Adipose tissue (tissue), 3 donors: Measurements from ENCODE around the gene SURF1. TPM values are rescaled to one million over a fixed set of nuclear protein-coding genes. Genes with fewer than 3 reads are reported as not detected.
A peak's percentile ranks its signal among the peaks of the same experiment; 100 is the strongest.
"Not testable (repeated sequence)": the region's sequence is repeated elsewhere in the genome, so short reads cannot be mapped to it uniquely, and the experiment has no call there.

Source experiments
- H3K27ac ChIP-seq: one replicate; pipeline ENCODE4 v1.5.1; 2013; ENCODE audit warnings: low read depth, low read length
- WGBS, 3 donors: extraction: QIAGEN DNeasy Blood & Tissue Kit; methylation state at CpG; one replicate each; pipeline ENCODE4 v1.1.7; 2013; 5-methylcytosine and 5-hydroxymethylcytosine counted together
- polyA plus RNA-seq, 3 donors: library from polyadenylated mRNA; stranded (reverse); fragments of 200-250 nt; gene quantifications; one replicate each; pipeline ENCODE4 v1.2.3, GENCODE V29; 2013
- donor health status: healthy with polysubstance abuse.
- donor health status: Bipolar disorder and iron deficiency.
- donor health status: healthy.

SURF1 gene, protein sequence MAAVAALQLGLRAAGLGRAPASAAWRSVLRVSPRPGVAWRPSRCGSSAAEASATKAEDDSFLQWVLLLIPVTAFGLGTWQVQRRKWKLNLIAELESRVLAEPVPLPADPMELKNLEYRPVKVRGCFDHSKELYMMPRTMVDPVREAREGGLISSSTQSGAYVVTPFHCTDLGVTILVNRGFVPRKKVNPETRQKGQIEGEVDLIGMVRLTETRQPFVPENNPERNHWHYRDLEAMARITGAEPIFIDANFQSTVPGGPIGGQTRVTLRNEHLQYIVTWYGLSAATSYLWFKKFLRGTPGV
- polyA plus RNA-seq, result 10 to 100 TPM; 63.5 to 95.3 (median 75.0) TPM

DNA sequence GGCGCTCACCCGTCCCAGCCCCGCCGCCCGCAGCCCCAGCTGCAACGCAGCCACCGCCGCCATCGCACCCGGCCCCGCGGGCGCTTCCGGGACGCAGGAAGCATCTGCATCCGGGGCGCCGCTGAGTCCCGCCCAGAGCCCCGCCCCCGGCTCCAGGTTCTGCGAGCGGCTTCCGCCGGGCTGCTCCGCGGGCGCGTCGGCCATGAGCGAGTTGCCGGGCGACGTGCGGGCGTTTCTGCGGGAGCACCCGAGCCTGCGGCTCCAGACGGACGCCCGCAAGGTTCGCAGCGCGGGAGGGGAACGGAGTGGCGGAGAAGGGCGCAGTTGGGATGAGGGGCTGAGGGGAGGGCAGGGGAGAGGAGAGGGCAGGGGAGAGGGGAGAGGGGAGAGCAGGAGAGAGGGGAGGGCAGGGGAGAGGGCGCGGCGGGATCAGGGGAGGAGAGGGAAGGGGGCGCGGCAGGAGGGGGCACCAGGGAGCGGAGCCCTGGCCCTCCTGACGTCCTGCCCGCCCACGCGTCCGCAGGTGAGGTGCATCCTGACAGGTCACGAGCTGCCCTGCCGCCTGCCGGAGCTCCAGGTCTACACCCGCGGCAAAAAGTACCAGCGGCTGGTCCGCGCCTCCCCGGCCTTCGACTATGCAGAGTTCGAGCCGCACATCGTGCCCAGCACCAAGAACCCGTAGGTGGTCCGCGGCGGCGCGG is at the start of gene SURF1, which contains the start of gene SURF2:
SURF1 (minus strand) TSS at position 97 of the 701 bp plus-strand sequence; CDS start at position 63, 34 bp downstream.
SURF2 (plus strand) TSS at position 160 of the 701 bp plus-strand sequence; CDS start at position 203, 43 bp downstream.
- 1% methylated on average over 53 to 77 of the region's 78 CpGs for WGBS, 3 donors
- peak within 1 kb of the TSS; percentile 10 for H3K27ac ChIP-seq

DNA sequence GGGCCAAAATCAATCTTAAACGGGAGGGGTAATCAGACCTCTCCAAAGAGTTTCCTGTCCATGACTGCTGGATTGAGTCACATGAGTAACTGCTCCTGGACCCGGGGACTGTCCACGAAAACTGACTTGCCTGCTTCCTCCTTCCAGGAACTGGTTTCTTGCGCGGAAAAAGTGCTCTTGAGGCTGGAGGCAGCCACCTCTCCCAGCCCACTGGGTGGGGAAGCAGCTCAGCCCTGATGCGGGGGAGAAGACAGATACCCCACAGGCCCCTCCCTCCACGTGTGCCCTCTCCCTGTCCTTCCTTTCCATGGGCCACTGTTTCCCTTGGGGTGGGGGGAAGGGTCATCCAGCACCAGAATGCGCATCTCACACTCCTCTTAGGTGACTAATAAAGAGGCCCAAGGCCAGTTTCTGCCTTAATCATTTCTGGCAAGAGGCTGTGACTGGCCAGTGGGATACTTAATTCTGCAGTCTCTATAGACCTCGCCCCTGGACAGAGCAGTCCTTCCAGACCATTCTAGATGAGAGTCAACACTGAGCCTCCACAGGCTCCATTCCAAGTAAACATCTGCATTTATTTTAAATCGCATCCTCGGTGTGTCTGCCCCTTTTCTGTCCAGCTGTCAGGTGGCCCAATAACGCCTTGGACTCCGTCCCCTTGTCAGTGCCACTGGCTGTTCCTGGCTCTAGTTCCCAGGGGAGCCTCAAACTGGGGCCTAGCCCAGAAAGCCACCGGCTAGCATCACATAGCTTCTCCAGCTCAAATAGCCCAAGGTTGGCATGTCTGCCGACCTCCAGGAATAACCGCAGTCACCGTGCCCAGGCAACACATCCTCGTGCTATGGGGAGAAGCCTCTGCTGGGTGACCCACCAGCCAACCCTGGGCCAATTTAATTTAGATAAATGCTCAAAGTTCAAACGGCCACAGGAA is 49.5 kb upstream of the SURF1 start:
- H3K27ac ChIP-seq, result no peak overlapping the region
- WGBS, 3 donors, result 61 to 76% (median 69%) methylated on average over 19 of the region's 19 CpGs

DNA sequence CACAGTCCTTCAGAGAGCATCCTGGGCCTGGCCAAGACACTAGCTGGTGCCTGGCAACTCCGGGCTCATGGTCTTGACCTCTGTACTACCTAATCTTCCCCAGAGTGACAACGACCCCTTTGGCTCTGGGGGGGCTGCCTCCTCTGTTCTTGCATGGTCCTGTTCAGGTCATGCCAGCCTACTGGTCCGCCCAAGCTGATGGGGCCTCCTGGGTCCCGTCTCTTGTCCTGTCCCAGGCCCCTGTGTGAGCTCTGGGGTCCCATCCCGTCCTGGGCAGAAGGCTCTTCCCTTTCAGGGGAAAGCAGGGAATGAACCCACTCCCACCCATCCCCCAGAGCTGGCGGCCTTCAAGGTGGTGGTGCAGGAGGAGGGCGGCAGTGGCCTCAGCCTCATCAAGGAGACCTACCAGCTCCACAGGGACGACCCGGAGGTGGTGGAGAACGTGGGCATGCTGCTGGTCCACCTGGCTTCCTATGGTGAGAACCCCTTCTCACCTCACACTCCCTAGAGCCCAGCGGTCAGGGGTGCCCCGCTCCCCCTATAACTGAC is 48.2 kb upstream of the SURF1 start:
- H3K27ac ChIP-seq, result no peak overlapping the region
- 90 to 93% (median 92%) methylated on average over 11 to 12 of the region's 12 CpGs for WGBS, 3 donors

DNA sequence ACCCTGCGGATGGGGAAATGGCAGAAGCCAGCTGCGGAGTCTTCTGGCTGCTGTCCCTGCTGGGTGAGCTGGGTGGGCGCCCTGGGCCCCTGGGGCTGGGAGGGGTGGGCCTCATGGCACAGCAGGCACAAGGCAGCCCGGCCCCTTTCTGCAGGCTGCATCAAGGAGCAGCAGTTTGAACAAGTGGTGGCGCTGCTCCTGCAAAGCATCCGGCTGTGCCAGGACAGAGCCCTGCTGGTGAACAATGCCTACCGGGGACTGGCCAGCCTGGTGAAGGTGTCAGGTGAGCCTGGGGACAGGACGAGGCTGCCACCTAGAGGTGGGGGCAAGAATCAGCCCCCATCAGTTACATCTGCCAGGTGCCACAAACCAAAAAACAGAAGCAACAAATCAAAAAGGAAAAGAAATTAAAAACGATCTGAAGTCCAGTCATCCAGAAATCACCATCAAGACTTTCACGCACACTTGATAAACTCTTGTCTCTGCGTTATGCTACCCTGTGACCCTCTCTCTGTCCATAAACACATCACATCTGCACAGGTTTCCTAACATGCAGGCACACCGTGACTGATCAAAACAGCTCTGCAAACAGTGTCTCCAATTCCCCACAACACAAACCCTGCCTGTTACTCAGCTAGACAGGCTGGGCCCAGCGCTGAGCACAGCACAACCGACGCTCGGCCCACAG is 47.6 kb upstream of the SURF1 start:
- no peak overlapping the region for H3K27ac ChIP-seq
- 68 to 86% (median 80%) methylated on average over 16 of the region's 16 CpGs for WGBS, 3 donors

DNA sequence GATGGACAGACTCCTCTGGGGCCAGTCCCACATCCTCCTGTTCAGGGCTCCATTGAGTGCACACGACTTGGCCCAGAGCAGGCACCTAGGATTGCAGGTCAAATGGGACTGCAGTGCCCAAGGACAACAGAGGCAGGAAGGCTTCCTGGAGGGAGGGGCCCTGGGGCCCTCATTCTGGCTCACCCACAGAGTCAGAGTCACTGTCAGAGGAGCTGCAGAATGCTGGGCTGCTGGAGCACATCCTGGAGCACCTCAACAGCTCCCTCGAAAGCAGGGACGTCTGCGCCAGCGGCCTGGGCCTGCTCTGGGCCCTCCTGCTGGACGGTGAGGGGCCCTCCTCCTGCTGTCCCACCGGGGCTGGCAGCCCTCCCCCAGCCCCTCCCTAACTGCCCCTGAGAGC is 46.4 kb upstream of the SURF1 start:
- 66 to 74% (median 74%) methylated on average over 7 of the region's 7 CpGs for WGBS, 3 donors
- H3K27ac ChIP-seq, result no peak overlapping the region

DNA sequence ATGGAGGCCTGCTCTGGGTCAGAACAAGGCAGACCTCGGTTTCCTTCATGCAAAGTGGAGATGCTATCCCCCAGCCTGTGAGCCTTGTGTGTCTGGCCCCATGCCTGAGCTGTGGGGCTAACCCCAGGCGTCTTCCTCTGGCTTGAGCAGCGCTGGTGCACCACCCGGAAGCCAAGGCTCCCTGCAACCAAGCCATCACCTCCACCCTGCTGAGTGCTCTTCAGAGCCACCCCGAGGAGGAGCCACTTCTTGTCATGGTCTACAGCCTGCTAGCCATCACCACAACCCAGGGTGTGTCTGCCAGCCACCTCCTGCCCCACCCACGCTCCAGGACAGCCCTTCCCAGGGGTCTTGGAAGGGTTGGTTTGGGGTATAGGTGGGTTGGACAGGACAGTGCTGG is 45.3 kb upstream of the SURF1 start:
- H3K27ac ChIP-seq, result no peak overlapping the region
- 82 to 89% (median 85%) methylated on average over 6 of the region's 6 CpGs for WGBS, 3 donors

DNA sequence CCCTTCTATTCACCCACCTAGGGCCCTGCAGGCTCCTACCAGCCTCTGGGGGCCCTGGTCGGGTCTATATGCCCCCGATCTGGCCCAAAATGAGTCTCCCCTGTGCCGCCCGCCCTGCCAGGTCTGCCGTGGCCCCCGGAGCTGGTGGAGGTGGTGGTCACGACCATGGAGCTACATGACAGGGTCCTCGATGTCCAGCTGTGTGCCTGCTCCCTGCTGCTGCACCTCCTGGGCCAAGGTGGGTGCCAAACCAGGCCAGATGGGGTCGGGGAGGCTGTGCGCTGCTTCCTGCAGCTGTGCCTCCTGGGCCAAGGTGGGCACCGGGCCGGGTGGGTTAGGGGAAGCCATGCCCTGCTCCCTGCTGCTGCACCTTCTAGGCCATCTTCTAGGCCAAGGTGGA is 44.0 kb upstream of the SURF1 start:
- 87 to 92% (median 91%) methylated on average over 12 of the region's 12 CpGs for WGBS, 3 donors
- H3K27ac ChIP-seq, result no peak overlapping the region

DNA sequence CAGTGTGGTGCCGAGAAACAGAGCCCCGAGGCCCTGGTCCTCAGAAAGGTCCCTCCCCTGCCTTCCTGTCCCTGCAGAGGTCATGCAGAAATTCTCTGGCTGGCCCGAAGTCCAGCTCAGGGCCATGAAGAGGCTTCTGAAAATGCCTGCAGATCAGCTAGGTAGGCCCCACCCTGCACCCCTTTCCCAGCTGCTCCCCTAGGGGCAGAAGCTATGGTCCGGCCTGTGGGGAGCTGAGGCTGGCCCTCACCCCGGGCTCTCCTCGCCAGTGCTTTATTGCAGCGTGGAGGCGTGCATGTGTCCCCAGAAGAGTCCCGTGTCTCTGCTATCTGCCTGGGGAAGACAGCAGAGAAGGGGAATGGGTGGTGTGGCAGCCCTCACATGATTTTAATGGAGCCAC is 41.6 kb upstream of the SURF1 start:
- WGBS, 3 donors, result 62 to 69% (median 65%) methylated on average over 9 of the region's 9 CpGs

DNA sequence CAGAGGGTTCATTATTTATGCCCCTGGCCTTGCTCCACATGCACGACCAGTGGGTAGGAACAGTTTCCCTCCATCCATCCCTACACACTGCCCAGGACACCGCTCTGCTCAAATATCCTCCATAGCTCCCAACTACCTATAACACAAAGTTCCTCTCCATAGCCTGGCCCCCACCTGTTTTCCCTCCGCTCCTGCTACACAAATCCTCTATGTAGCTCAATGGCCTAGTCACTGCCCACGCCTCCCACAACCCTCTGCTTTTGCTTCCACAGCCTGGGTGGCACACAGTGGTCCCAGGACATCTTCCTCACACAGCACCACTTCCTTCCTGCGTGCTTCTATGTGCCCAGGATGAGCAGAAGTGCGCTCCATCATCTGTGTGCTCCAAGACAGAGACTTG is 41.1 kb upstream of the SURF1 start:
- no peak overlapping the region for H3K27ac ChIP-seq
- 68 to 76% (median 74%) methylated on average over 6 of the region's 6 CpGs for WGBS, 3 donors

More for the DNA sequence above, 41.6 kb upstream of the SURF1 start:
- no peak overlapping the region for H3K27ac ChIP-seq

DNA sequence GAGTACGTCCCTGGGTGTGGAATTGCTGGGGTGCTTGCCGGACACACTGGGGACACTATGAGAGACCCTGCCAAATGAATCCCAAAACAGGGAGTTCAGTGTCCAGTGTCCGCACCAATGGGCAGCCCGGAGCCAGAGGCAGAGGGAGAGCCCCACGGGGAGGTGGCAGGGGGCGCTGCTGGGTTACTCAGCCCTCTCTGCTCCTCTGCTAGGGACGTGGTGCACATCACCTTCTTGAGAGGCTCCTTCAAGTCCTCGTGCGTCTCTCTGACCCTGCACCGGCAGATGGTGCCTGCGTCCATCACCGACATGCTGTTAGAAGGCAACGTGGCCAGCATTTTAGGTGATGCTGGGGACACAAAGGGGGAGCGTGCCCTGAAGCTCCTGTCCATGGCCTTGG is 40.7 kb upstream of the SURF1 start:
- H3K27ac ChIP-seq, result no peak overlapping the region
- WGBS, 3 donors, result 18 to 29% (median 29%) methylated on average over 14 of the region's 14 CpGs

DNA sequence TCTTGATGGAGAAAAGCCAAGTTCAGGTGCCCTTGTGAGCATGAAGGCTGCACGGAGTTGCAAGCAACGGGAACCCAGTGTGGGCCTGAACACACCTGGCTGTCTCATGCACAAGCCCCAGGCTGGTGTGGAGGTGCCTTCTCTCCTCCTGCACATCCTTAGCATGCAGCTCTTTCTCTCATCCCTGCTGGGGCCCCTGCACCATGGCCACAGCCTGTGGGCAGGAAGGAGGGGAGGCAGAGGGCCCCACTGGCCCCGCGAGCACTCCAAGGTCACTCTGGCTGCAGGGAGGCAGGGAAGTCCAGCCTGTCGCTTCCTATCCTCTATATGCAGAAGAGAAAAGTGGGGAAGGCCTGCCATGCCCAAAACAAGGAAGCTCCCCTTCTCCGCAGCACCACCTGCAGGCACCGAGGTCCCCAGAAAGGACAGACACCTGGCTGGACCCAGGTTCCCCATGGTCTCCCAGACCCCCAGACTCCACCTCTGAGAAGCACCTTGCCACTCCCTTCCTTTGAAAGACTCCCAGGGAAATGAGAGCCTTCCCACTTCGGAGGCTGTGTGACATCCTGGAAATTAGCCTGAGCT is 38.5 kb upstream of the SURF1 start:
- WGBS, 3 donors, result 15 to 32% (median 27%) methylated on average over 8 of the region's 8 CpGs
- no peak overlapping the region for H3K27ac ChIP-seq

DNA sequence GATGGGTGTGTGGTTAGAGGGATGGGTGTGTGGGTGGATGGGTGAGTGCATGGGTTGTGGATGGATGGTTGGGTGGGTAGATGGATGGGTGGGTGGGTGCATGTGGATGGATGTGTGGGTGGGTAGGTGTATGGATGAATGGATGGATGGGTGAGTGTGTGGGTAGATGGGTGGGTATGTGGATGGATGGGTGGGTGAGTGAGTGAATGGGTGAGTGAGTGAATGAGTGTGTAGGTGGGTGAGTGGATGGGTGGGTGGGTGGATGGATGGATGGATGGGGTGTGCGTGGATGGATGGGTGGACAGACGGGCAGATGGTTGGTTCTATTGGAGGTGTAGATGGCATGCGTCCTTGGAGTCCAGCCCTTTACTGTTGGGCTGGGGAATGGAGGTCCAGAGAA is 37.1 kb upstream of the SURF1 start:
- no peak overlapping the region for H3K27ac ChIP-seq
- WGBS, 3 donors, result 85 to 95% (median 95%) methylated on average over 3 of the region's 3 CpGs

DNA sequence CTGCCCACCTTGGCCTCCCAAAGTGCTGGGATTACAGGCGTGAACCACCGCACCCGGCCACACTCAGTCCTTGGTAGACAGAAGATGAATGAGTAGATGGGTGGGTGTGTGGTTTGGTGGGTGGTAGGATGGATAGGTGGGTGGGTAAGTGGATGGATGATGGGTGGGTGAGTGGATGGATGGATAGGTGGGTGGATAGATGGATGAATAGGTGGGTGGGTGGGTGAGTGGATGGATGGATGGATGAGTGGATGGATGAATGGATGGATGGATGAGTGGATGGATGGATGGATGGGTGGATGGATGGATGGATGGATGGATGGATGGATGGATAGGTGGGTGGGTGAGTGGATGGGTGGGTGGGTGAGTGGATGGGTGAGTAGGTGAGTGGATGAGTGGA is 36.0 kb upstream of the SURF1 start:
- WGBS, 3 donors, result 94 to 98% (median 97%) methylated on average over 3 of the region's 3 CpGs
- H3K27ac ChIP-seq, result not testable (repeated sequence)

DNA sequence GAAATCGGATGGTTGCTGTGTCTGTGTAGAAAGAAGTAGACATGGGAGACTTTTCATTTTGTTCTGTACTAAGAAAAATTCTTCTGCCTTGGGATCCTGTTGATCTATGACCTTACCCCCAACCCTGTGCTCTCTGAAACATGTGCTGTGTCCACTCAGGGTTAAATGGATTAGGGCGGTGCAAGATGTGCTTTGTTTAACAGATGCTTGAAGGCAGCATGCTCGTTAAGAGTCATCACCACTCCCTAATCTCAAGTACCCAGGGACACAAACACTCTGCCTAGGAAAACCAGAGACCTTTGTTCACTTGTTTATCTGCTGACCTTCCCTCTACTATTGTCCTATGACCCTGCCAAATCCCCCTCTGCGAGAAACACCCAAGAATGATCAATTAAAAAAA is 35.2 kb upstream of the SURF1 start:
- WGBS, 3 donors, result 36 to 55% (median 45%) methylated on average over 2 to 3 of the region's 4 CpGs
- H3K27ac ChIP-seq, result not testable (repeated sequence)

DNA sequence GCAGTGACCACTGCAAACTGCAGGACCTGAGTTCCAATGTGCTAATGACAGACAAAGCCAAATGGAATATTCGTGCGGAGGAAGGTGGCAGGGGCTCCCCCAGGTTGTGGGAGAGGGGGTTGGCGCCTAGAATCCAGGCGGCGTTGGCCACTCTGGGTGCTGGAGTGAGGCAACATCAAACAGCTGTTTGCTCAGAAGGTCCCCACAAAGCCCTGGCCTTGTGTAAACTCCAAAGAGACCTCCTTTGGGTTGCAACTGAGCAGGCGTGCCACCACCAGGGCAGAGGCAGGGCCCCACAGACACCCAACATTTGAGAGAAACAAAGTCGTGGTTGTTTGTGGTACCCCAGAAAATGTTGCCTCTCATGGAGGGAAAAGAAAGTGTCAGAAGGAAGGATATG is 34.4 kb upstream of the SURF1 start:
- 79 to 87% (median 82%) methylated on average over 7 of the region's 7 CpGs for WGBS, 3 donors
- H3K27ac ChIP-seq, result no peak overlapping the region

DNA sequence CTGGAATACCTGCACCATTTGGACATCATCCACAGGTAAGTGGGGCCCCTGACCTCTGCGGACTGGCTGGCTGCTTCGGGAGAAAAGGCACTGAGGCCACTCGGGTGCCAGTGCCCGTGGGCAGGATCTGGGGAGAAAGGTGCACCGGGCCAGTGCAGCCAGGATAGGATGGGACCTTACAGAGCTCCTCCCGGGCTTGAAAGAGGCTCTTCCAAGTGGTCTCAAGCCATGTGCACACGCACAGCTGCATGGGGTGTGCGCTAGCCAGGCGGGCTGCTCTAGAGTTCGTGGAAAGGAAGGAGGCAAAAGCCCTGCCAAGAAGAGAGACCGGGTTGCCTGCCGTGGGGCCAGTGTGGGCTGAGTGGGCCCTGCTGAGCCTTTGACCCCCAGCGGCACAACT is 33.3 kb upstream of the SURF1 start:
- H3K27ac ChIP-seq, result no peak overlapping the region
- 84 to 85% (median 85%) methylated on average over 13 of the region's 13 CpGs for WGBS, 3 donors

DNA sequence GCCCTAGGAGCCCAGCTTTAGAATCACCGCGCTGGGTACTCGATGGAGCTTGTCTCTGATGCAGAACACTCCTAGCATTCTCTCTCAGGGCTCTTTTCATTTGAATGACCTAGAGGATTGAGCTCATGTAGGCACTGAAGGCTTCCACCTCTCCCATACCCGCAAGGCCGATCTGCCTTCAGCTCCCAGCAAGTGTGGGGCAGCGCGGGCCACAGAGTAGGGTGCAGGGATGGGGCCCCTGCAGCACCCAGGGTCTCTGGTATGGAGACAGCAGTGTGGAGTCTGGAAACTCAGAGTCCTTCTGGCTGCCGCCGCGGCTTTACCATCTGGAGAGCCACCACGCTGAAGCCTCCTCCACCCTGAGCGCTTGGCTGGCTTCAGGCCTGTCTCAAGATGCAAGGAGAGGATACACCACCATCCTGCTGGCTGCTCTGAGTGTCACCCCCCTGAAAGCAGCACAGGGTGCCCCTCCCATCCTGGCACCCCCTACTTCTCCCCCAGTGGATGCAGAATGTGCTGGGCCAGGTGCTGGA is 32.8 kb upstream of the SURF1 start:
- WGBS, 3 donors, result 96% methylated on average over 12 of the region's 12 CpGs
- H3K27ac ChIP-seq, result no peak overlapping the region
